HepG2 (cell line): ENCODE results near the gene FAM111B. TPM values are rescaled to one million over a fixed set of nuclear protein-coding genes. Genes with fewer than 3 reads are reported as not detected.

Source experiments
- ARID4A ChIP-seq: sonication (generic); formaldehyde crosslinking; IDR thresholded peaks from 2 replicates; pipeline ENCODE4 v1.5.0; 2020; ENCODE audit warnings: mild to moderate bottlenecking, missing genetic modification reagents, borderline replicate concordance
- ATF2 ChIP-seq: sonication (generic); formaldehyde crosslinking; IDR thresholded peaks from 2 replicates; pipeline ENCODE4 v1.4.0; 2020; ENCODE audit warnings: missing genetic modification reagents
- DMAP1 ChIP-seq: IDR thresholded peaks from 2 replicates; pipeline ENCODE4 v1.6.1; 2016
- ETS1 ChIP-seq: sonication (generic); formaldehyde crosslinking; IDR thresholded peaks from 2 replicates; pipeline ENCODE4 v1.4.0; 2020; ENCODE audit warnings: missing genetic modification reagents
- HBP1 ChIP-seq: IDR thresholded peaks from 2 replicates; pipeline ENCODE4 v1.6.1; 2016; ENCODE audit warnings: low read depth, control low read depth
- HNRNPLL ChIP-seq: fragments of 200-400 bp; formaldehyde crosslinking; IDR thresholded peaks from 2 replicates; pipeline ENCODE4 v1.6.1; 2017; ENCODE audit warnings: mild to moderate bottlenecking, low read depth, low read length; ENCODE audit not compliant: poor library complexity, severe bottlenecking
- SP4 ChIP-seq: sonication (generic); formaldehyde crosslinking; IDR thresholded peaks from 2 replicates; pipeline ENCODE4 v1.8.1; 2023; ENCODE audit warnings: mild to moderate bottlenecking, missing genetic modification reagents
- TBX2 ChIP-seq: sonication (generic); formaldehyde crosslinking; IDR thresholded peaks from 2 replicates; pipeline ENCODE4 v1.5.0; 2020; ENCODE audit warnings: missing genetic modification reagents, mild to moderate bottlenecking, borderline replicate concordance
- TGIF2 ChIP-seq: IDR thresholded peaks from 2 replicates; pipeline ENCODE4 v1.6.1; 2016; ENCODE audit warnings: control low read depth, missing compliant biosample characterization
- ZEB1 ChIP-seq: IDR thresholded peaks from 2 replicates; pipeline ENCODE4 v1.6.1; 2012; ENCODE audit warnings: mild to moderate bottlenecking, low read depth, inconsistent platforms; ENCODE audit not compliant: insufficient replicate concordance
- ZFY ChIP-seq: sonication (generic); formaldehyde crosslinking; IDR thresholded peaks from 2 replicates; pipeline ENCODE4 v1.4.0; 2020; ENCODE audit warnings: missing genetic modification reagents
- ZNF232 ChIP-seq: sonication (generic); formaldehyde crosslinking; IDR thresholded peaks from 2 replicates; pipeline ENCODE4 v1.4.0; 2020; ENCODE audit warnings: missing genetic modification reagents, borderline replicate concordance
- ZNF280B ChIP-seq: sonication (generic); formaldehyde crosslinking; IDR thresholded peaks from 2 replicates; pipeline ENCODE4 v1.5.0; 2020; ENCODE audit warnings: missing genetic modification reagents, mild to moderate bottlenecking, borderline replicate concordance
- ZNF552 ChIP-seq: sonication (generic); formaldehyde crosslinking; IDR thresholded peaks from 2 replicates; pipeline ENCODE4 v1.9.0; 2022; ENCODE audit warnings: missing genetic modification reagents, mild to moderate bottlenecking, borderline replicate concordance
- ZNF564 ChIP-seq: sonication (generic); formaldehyde crosslinking; IDR thresholded peaks from 2 replicates; pipeline ENCODE4 v1.8.1; 2023; ENCODE audit warnings: mild to moderate bottlenecking, missing genetic modification reagents
- ZNF724P ChIP-seq: sonication (generic); formaldehyde crosslinking; IDR thresholded peaks from 2 replicates; pipeline ENCODE4 v1.8.0; 2022; ENCODE audit warnings: missing genetic modification reagents, borderline replicate concordance
- polyA plus RNA-seq, 8 experiments: library from polyadenylated mRNA; depleted of rRNA in 3 of 8; stranded (reverse) in 7 of 8; unstranded in 1 of 8; fragments of >200 nt; fragmentation: Illumina TruSeq in 4 of 8; extraction: Trizol in 4 of 8; gene quantifications; 2 replicates each; pipeline versions ENCODE4 v1.2.1 to v1.2.3, GENCODE V29; 2011 to 2016; ENCODE audit warnings: low read depth in 4 of 8, missing spikeins in 1 of 8, mixed read lengths in 1 of 8; ENCODE audit not compliant: insufficient read depth in 1 of 8
- total RNA-seq, 5 experiments: library from RNA; depleted of rRNA; stranded (reverse); fragments of >200 nt; fragmentation: Illumina TruSeq; extraction: Trizol; gene quantifications; 2 replicates each; pipeline ENCODE4 v1.2.3, GENCODE V29; 2016; ENCODE audit warnings: low read depth in 1 of 5

Gene FAM111B
- total and polyA plus RNA-seq, 2 of the 13 experiments (the other 11 are each of a cell fraction or from before 2014, with no cell fraction given): 1.6 to 28.2 TPM

- TF ChIP-seq ARID4A (CRISPR knock-in tag) (peak; percentile 58; the same call in 1 of the 2 replicates), ZNF280B (CRISPR knock-in tag) (peak; percentile 62; the same call in 1 of the 2 replicates), ZNF232 (CRISPR knock-in tag) (peak; percentile 30; the same call in 1 of the 2 replicates), ZNF564 (CRISPR knock-in tag) (0 out of 2 replicates have a peak, but pooled peaks have one; percentile 8), ETS1 (CRISPR knock-in tag) (no peak), ATF2 (CRISPR knock-in tag) (peak; percentile 81), ZNF552 (CRISPR knock-in tag) (no peak), SP4 (no peak), ZEB1 (no peak), HNRNPLL (peak; percentile 52), TBX2 (peak; percentile 45; the same call in 1 of the 2 replicates), HBP1 (0 out of 2 replicates have a peak, but pooled peaks have one; percentile 31), TGIF2 (peak; percentile 24; the same call in 1 of the 2 replicates), ZNF724P (0 out of 2 replicates have a peak, but pooled peaks have one; percentile 44), DMAP1 (peak; percentile 48; the same call in 1 of the 2 replicates), ZFY (CRISPR knock-in tag) (peak; percentile 50; the same call in 1 of the 2 replicates)
Observed at GRCh38 chr11:59106363-59107336, at the start of gene FAM111B (continued).
